Keratinocyte (primary cell): ENCODE results near the gene CD300H. TPM values are rescaled to one million over a fixed set of nuclear protein-coding genes. Genes with fewer than 3 reads are reported as not detected.

ENCODE experiments used
- DNase-seq: peaks from one replicate; pipeline ENCODE4 v3.0.0-alpha.2; 2011; ENCODE audit warnings: low read depth, missing footprints, low spot score
- FAIRE-seq: peaks from 2 replicates; lab custom pipeline; 2011; peaks lifted over from hg19 to GRCh38; lab: Jason Lieb, UNC
- H2AFZ ChIP-seq: 2 replicates; pipeline ENCODE4 v1.6.0; 2012; ENCODE audit warnings: low read length, control low read depth, inconsistent platforms; ENCODE audit not compliant: control insufficient read depth
- H3K27ac ChIP-seq: 2 replicates; pipeline ENCODE4 v1.5.1; 2011; ENCODE audit warnings: low read length; ENCODE audit not compliant: control insufficient read depth, insufficient read depth
- H3K27me3 ChIP-seq: 3 replicates; pipeline ENCODE4 v1.6.0; 2011; ENCODE audit warnings: low read length; ENCODE audit not compliant: control insufficient read depth, insufficient read depth; ENCODE audit errors: extremely low read depth
- H3K36me3 ChIP-seq, 2 experiments: 2 replicates in 1 of 2; 3 replicates in 1 of 2; pipeline ENCODE4 v1.5.1; 2011; ENCODE audit warnings: low read length in 2 of 2, mild to moderate bottlenecking in 1 of 2; ENCODE audit not compliant: control insufficient read depth in 2 of 2, insufficient read depth in 2 of 2; ENCODE audit errors: extremely low read depth in 1 of 2
- H3K4me1 ChIP-seq: 3 replicates; pipeline ENCODE4 v1.5.1; 2011; ENCODE audit warnings: low read length; ENCODE audit not compliant: control insufficient read depth, insufficient read depth; ENCODE audit errors: extremely low read depth
- H3K4me2 ChIP-seq: 3 replicates; pipeline ENCODE4 v1.6.0; 2011; ENCODE audit warnings: low read depth, low read length; ENCODE audit not compliant: control insufficient read depth, insufficient read depth; ENCODE audit errors: extremely low read depth
- H3K4me3 ChIP-seq, 3 experiments: fragments of 200-600 bp in 1 of 3; sonication (generic) in 1 of 3; 2 replicates in 2 of 3; 3 replicates in 1 of 3; pipeline ENCODE4 v1.5.1; 2011 to 2016; ENCODE audit warnings: low read length in 3 of 3, mild to moderate bottlenecking in 3 of 3, control low read depth in 2 of 3, inconsistent platforms in 1 of 3, low read depth in 1 of 3, mixed read lengths in 1 of 3, mixed run types in 1 of 3, moderate library complexity in 1 of 3; ENCODE audit not compliant: control insufficient read depth in 2 of 3, insufficient read depth in 2 of 3; ENCODE audit errors: extremely low read depth in 1 of 3
- H3K79me2 ChIP-seq: 2 replicates; pipeline ENCODE4 v1.6.0; 2012; ENCODE audit warnings: low read length; ENCODE audit not compliant: control insufficient read depth, insufficient read depth
- H3K9ac ChIP-seq: 3 replicates; pipeline ENCODE4 v1.6.0; 2011; ENCODE audit warnings: low read length; ENCODE audit not compliant: control insufficient read depth, insufficient read depth; ENCODE audit errors: extremely low read depth
- H3K9me1 ChIP-seq: 3 replicates; pipeline ENCODE4 v1.6.0; 2011; ENCODE audit warnings: low read length; ENCODE audit not compliant: control insufficient read depth, insufficient read depth; ENCODE audit errors: extremely low read depth
- H3K9me3 ChIP-seq: 2 replicates; pipeline ENCODE4 v1.5.1; 2012; ENCODE audit warnings: low read depth, low read length; ENCODE audit not compliant: control insufficient read depth
- H4K20me1 ChIP-seq: 3 replicates; pipeline ENCODE4 v1.6.0; 2011; ENCODE audit warnings: low read length; ENCODE audit not compliant: control insufficient read depth, insufficient read depth; ENCODE audit errors: extremely low read depth
- CTCF ChIP-seq, 3 experiments: IDR thresholded peaks in 1 of 3; conservative IDR thresholded peaks in 1 of 3; optimal IDR thresholded peaks in 1 of 3; 2 replicates in 2 of 3; 3 replicates in 1 of 3; pipeline versions ENCODE3 to v1.5.1; 2011; ENCODE audit warnings: low read length in 3 of 3, mild to moderate bottlenecking in 3 of 3, moderate library complexity in 2 of 3, control low read depth in 1 of 3, inconsistent platforms in 1 of 3; ENCODE audit not compliant: insufficient read depth in 2 of 3; ENCODE audit errors: extremely low read depth in 1 of 3
- EZH2 ChIP-seq: IDR thresholded peaks from one replicate; pipeline ENCODE4 v1.6.1; 2012; ENCODE audit warnings: inconsistent platforms, mild to moderate bottlenecking, low read length, moderate library complexity
- dilution Hi-C: fragments of 300-500 bp; cut with MboI; formaldehyde crosslinking; loops from one replicate; pipeline ENCODE4 v1.7.0; 2020; ENCODE audit warnings: low sequenced_read_pairs; ENCODE audit not compliant: extremely low pct_ligation_motif_present
- polyA plus RNA-seq, 5 experiments: library from polyadenylated mRNA; depleted of rRNA in 3 of 5; stranded (reverse) in 3 of 5; stranded (forward) in 1 of 5; unstranded in 1 of 5; fragments of >200 nt; gene quantifications; 1 replicate in 1 of 5; 2 replicates in 3 of 5; 3 replicates in 1 of 5; pipeline versions ENCODE4 v1.2.1 to v1.2.3, GENCODE V29; 2011 to 2012; ENCODE audit warnings: missing spikeins in 2 of 5, low read depth in 1 of 5, low replicate concordance in 1 of 5

The CD300H gene
- polyA plus RNA-seq, 1 donor (not counting 4 experiments of a cell fraction or from before 2014, with no cell fraction given), result not detected

- peaks cover 21% of the 10 kb centered on the region for H3K4me1 ChIP-seq
- H3K9me3 ChIP-seq, result no peaks in the 10 kb centered on the region
- no peaks in the 10 kb centered on the region for H3K36me3 ChIP-seq
- H3K27me3 ChIP-seq, result peaks cover 5% of the 10 kb centered on the region
- no peak overlapping the region for H3K27ac ChIP-seq
- peak in 1 of 3 experiments; percentile 3 for TF ChIP-seq CTCF (optimal IDR thresholded peaks at IDR 0.05 in 1 of 3, IDR thresholded peaks at IDR 0.05 in 1 of 3, conservative IDR thresholded peaks at IDR 0.05 in 1 of 3; ENCODE audit: extremely low read depth in 1 of 3, insufficient read depth in 2 of 3, low read length in 3 of 3)
- TF ChIP-seq EZH2, result no peak
- DNase-seq (no peak), FAIRE-seq (no peak)
- H3K9ac ChIP-seq, result no peak overlapping the region
- no peaks in the 10 kb centered on the region for H3K79me2 ChIP-seq
- H3K9me1 ChIP-seq, result no peaks in the 10 kb centered on the region
- H2AFZ ChIP-seq, result no peak overlapping the region
- no peak overlapping the region for H3K4me2 ChIP-seq
- dilution Hi-C loops, result no loop called here
- no peak overlapping the region for H3K4me3 ChIP-seq
- no peaks in the 10 kb centered on the region for H4K20me1 ChIP-seq
Measured at GRCh38 chr17:74573169-74573568, 5.9 kb upstream of the CD300H start.

GRCh38 chr17:74571621-74572270, 4.4 kb upstream of the CD300H start:
- Histone ChIP-seq H2AFZ (no peak overlapping the region), H3K9me1 (no peaks in the 10 kb centered on the region), H3K4me1 (peaks cover 21% of the 10 kb centered on the region), H3K79me2 (no peaks in the 10 kb centered on the region), H3K4me2 (no peak overlapping the region), H4K20me1 (no peaks in the 10 kb centered on the region), H3K27ac (no peak overlapping the region), H3K4me3 (no peak overlapping the region), H3K36me3 (no peaks in the 10 kb centered on the region), H3K27me3 (peaks cover 4% of the 10 kb centered on the region), H3K9me3 (no peaks in the 10 kb centered on the region), H3K9ac (no peak overlapping the region)
- dilution Hi-C loops, result no loop called here
- DNase-seq (no peak), FAIRE-seq (no peak)
- TF ChIP-seq CTCF (optimal IDR thresholded peaks at IDR 0.05 in 1 of 3, IDR thresholded peaks at IDR 0.05 in 1 of 3, conservative IDR thresholded peaks at IDR 0.05 in 1 of 3; ENCODE audit: extremely low read depth in 1 of 3, insufficient read depth in 2 of 3, low read length in 3 of 3), result no peak
- no peak for TF ChIP-seq EZH2
